ENCODE data around the gene OAF.

GRCh38 chr11:120188371-120188770 lies 22.5 kb upstream of the OAF start:
- TF ChIP-seq CTCF (IDR thresholded peaks at IDR 0.05) (no peak), POLR2AphosphoS5 (IDR thresholded peaks at IDR 0.05; ENCODE audit: insufficient read depth in 1 of 2, low read depth in 1 of 2) (no peak)
